Measurements from ENCODE around the gene ELF5.

GRCh38 chr11:34444428-34444827 is 69.2 kb downstream of the ELF5 start:
- TF ChIP-seq POLR2AphosphoS5 (IDR thresholded peaks at IDR 0.05) = no peak
- TF ChIP-seq POLR2A (IDR thresholded peaks at IDR 0.05) = no peak
- no peak for TF ChIP-seq CTCF (IDR thresholded peaks at IDR 0.05)

Measured in transverse colon (tissue), 4 donors.